Activated CD4-positive, alpha-beta T cell treated with anti-CD3 and anti-CD28 coated beads, Interleukin-2, Interleukin-6, amounts not matched to agents 100 ng/mL and 50 ng/mL, durations not matched to agents 16 hours and 8 hours (primary cell): ENCODE measurements around the gene PLS1.
"Not testable (repeated sequence)": the region's sequence is repeated elsewhere in the genome, so short reads cannot be mapped to it uniquely, and the experiment has no call there.

Experiments used
- DNase-seq: peaks from one replicate; pipeline ENCODE4 v3.0.0-alpha.2; 2020

PLS1 gene

GRCh38 chr3:142709207-142709606 is 113.0 kb downstream of the PLS1 start:
- no peak for DNase-seq

- not testable (repeated sequence) for DNase-seq
Observed at GRCh38 chr3:142714882-142715281, 118.7 kb downstream of the PLS1 start.

GRCh38 chr3:142716102-142716501 is 119.9 kb downstream of the PLS1 start:
- no peak for DNase-seq

- no peak for DNase-seq
Observed at GRCh38 chr3:142723665-142723967, 127.4 kb downstream of the PLS1 start.

- DNase-seq, result peak; percentile 85
Observed at GRCh38 chr3:142723968-142724681, 127.9 kb downstream of the PLS1 start, which contains the start of gene TRPC1. Gene TRPC1 (plus strand): TSS chr3:142724034. CDS start chr3:142724560, 526 bp downstream.

- peak; percentile 24 for DNase-seq
Observed at GRCh38 chr3:142724682-142725356, 128.6 kb downstream of the PLS1 start.

- DNase-seq, result no peak
Observed at GRCh38 chr3:142725357-142725739, 129.2 kb downstream of the PLS1 start.

GRCh38 chr3:142726017-142726416 is 129.8 kb downstream of the PLS1 start:
- no peak for DNase-seq

GRCh38 chr3:142732066-142732465 is 135.9 kb downstream of the PLS1 start:
- DNase-seq, result no peak

GRCh38 chr3:142734834-142735233 is 138.6 kb downstream of the PLS1 start:
- DNase-seq, result no peak

GRCh38 chr3:142735462-142735861 is 139.3 kb downstream of the PLS1 start:
- no peak for DNase-seq

- no peak for DNase-seq
Observed at GRCh38 chr3:142738396-142738795, 142.2 kb downstream of the PLS1 start.

GRCh38 chr3:142746646-142747045 is 150.5 kb downstream of the PLS1 start:
- DNase-seq, result no peak

- DNase-seq, result not testable (repeated sequence)
Observed at GRCh38 chr3:142750531-142750930, 154.3 kb downstream of the PLS1 start.

- DNase-seq, result not testable (repeated sequence)
Observed at GRCh38 chr3:142752605-142753004, 156.4 kb downstream of the PLS1 start.

- DNase-seq, result no peak
Observed at GRCh38 chr3:142754494-142754893, 158.3 kb downstream of the PLS1 start.
